GM21381 (cell line): ENCODE results near the gene DR1.
A peak's percentile ranks its signal among the peaks of the same experiment; 100 is the strongest.
"Not testable (repeated sequence)": the region's sequence is repeated elsewhere in the genome, so short reads cannot be mapped to it uniquely, and the experiment has no call there.

Experiments
- ATAC-seq: cut with Tn5 transposase; IDR thresholded peaks from one replicate; pipeline ENCODE4 v1.9.1; 2021; ENCODE audit warnings: mild to moderate bottlenecking, moderate library complexity; ENCODE audit not compliant: unreplicated experiment

DR1 gene

DNA sequence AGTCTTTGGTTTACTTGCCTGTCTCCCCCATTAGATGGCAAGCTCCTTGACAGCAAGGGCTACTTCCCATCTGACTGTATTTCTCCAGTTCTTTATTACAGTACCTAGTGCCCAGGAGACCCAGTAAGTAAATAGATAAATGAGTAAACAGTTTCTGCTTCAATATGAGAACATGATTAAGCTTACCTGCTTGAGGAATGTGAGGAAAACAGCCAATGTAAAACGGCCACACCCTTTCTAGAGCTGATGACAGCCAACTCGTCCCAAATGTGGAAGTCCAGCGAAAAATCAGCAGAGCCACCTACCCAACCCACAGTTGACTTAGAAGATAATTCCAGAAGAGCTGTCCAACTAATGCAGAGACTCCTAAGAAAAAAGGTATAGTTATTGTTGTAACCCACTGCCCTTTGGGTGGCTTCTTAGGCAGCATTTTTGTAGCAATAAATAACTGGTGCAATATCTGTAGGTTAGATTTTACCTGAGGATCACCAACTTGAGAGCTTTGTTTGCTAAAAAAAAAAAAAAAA lies 6.5 kb upstream of the DR1 start:
- no peak for ATAC-seq

DNA sequence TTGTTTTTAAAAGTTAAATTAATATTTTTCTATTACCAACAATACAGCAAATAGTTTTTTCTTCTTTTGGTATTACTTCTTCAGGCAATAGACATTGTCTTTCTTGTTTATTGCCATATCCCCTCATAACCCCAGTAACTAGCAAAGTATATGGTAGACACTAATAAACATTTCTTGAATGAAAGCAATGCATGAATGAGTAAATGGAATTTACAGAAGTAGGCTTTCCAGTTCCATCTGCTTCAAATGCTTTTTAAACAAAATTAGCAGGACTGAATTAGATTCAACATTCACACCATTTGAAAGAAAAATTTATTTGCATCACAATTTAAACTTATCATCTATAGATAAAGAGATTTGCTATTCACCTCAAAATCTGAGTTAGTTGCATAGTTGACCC lies 5.6 kb upstream of the DR1 start:
- no peak for ATAC-seq

GRCh38 chr1:93344484-93344883 lies 1.2 kb upstream of the DR1 start:
- no peak for ATAC-seq

- peak; percentile 8 for ATAC-seq
Measured at GRCh38 chr1:93344886-93345632, 648 bp upstream of the DR1 start.

DNA sequence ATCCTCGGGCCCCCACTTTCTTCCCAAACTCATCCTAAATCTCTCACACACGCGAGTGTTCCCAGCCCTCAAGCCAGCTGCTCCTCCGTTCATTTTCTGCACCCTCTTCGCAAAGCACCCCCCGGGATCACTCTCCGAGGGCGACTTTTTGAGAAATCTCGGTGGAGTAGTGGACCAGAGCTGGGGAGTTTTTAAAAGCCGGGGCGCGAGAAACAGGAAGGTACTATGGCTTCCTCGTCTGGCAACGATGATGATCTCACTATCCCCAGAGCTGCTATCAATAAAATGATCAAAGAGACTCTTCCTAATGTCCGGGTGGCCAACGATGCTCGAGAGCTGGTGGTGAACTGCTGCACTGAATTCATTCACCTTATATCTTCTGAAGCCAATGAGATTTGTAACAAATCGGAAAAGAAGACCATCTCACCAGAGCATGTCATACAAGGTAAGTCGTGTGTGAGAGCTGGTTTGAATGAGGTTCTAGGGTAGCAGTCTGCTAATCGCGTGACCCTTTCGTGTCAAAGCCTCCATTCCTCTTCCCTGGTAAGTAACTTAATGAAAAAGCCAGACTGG lies 800 bp downstream of the DR1 start:
- ATAC-seq = peak; percentile 17

DNA sequence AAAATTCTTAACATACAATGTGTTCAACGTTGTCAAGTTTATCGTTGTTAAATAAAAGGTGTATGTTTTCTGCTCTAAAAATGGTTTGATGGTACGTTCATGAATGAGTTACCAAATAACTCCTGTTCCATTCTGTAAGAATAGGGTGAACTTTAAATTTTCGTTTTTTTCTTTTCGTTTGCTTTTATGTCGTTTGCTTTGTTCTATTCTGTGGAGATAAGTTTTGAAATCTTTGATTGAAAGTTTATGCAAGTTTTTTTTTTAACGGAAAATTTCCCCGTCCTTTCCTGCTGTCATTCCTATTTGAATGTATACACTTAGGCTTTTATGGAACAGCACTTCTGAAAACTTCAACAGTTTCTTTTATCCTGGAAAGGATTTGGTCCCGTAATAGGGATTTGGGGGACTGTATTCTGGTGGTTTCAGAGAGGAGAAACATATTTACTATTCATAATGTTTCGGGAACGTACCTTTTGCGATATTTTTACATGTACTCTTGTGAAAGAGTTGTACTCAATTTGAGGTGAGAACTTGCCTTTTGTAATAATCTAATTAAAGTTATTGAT lies 1.7 kb downstream of the DR1 start:
- no peak for ATAC-seq

- ATAC-seq = no peak
Measured at GRCh38 chr1:93348104-93348728, 2.5 kb downstream of the DR1 start.

DNA sequence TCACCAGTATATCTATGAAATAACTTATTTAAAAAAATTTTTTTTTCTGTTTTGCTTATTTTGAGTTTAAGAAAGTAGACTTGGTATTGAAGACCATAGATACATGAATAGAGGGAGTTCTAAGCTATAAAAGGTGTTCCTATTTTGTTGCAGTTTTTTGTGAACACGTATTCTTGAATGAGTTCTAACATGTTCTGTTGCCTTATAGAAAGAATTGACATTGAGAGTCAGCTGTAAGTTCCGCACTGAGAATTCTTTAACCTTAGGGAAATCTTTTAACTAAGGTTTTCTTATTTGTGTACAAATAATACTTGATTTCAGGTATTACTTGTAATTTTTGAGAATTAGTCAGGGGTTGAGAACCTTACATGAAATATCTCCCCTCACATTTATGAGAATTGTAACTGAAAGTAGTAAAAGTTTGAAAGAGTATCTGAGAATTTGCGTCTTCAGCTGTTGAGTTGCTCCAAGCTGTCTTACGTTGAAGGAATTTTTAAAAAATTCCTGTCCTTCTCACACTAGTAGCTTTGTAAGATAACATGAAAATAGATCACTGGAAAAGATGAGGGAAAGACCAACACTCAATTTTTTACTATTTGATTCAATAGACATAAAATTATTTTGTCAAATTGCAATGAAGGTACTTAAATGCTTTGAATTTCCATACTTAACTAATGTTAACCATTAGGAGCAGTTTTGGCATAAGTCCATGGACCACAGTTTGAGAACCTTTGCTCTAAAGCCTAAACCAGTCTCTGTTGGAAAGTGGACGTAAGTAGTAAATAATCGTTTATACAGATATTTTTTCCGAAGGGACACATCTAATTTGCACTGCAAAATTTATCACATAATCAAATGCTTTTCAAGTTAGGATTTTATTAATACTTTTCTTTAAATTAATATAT lies 3.8 kb downstream of the DR1 start:
- ATAC-seq = no peak

DNA sequence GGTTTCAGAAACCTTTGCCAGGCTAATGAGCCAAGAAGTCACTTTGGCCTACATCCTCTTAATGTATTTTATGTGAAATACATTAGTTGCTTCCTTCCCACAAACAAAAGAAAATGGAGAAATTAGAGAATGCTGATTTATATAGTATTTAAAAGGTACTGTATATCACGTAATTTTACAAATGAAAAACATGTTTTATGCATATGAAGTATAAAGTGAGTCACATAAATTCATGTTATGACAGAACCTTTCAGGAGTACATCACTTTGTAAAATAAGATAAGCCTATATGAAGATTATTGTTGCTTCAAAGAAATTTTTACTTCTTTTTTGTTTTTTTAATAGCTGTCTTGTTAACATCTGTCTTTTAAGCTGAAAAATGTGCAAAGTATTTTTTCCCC lies 4.6 kb downstream of the DR1 start:
- no peak for ATAC-seq

DNA sequence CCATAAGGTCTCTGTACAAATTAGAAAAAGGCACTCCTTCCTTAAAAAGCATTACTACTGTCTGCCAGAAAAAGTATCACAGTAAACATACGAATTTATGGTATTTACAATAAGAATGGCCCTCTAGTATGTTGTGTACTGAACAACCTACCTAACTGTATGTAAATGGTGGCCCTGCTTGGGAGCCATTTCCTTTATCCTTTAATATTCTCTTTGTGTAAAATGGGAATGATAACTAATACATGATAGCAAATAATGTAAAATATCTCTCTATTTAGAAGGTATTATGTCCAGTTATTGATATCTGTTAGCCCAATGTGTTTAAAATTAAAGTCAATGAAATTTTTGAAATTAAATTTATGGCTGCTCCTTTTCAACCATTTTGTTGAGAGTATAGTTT lies 5.2 kb downstream of the DR1 start:
- ATAC-seq = no peak

DNA sequence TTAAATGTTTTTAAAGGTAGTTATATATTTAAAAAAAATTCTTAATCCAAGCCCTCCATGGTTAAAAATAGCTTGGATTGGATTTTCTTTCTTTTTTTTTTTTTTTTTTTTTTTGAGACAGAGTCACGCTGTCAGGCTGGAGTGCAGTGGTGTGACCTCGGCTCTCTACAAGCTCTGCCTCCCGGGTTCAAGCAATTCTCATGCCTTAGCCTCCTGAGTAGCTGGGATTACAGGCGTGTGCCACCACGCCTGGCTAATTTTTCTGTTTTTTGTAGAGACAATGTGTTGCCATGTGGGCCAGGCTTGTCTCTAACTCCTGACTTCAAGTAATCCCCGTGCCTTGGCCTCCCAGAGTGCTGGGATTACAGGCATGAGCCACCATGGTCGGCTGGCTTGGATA lies 5.6 kb downstream of the DR1 start:
- not testable (repeated sequence) for ATAC-seq

GRCh38 chr1:93352376-93352775 lies 6.7 kb downstream of the DR1 start:
- no peak for ATAC-seq

DNA sequence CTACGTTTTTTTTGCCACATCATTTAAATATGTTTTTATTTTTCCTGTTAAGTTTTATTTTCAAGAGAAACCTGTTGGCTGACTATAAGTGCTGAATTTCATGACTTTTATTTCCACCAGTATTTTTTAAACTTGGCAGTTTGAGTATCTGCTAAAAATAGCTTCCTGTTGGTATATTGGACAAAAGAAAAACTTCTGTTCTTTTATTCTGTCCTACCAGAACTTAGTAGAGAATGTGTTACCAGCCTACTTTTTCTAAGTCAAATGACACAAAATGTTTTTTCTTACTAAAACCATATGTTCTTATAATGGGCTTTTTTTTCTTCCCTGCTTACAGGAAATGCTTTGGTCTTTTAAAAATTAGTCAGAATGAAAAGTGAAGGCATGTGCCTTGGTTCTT lies 7.6 kb downstream of the DR1 start:
- ATAC-seq = no peak

- ATAC-seq = no peak
Measured at GRCh38 chr1:93354749-93355148, 9.0 kb downstream of the DR1 start.

DNA sequence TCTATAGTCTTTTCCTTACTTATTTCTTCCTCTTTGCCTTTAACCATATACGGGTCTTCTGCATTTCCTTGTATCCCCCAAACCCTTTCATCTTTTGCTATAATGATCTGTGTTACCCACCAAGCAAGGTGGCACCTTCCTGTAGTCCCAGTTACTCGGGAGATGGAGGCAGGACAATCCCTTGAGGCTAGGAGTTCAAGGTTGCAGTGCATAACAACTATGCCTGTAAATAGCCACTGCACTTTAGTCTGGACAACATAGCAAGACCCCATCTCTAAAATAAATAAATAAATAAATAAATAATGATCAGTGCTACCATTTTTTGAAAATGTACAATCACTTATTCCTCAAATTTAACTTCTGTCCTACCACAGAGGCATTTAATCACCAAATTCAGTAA lies 11.5 kb downstream of the DR1 start:
- no peak for ATAC-seq

DNA sequence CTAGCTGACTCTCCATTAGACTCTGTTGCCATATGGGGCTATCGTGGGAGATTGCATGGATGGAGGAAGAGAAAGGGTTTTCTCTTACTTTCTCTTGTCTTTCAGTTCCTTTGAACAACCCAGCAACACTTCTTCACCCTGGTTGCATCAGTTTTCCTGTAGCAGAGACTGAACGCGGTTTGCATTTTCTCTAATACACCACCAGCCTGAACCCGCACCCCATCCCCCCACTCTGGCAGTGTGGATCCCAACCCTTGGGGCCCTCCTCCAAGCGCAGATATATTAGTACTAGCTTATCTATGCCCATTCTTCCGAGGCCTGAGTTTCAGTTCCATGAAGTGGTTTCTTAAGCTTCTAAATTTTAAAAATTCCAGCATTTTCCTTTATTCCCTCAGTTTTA lies 12.6 kb downstream of the DR1 start:
- no peak for ATAC-seq

- ATAC-seq = no peak
Measured at GRCh38 chr1:93360111-93360510, 14.4 kb downstream of the DR1 start.

DNA sequence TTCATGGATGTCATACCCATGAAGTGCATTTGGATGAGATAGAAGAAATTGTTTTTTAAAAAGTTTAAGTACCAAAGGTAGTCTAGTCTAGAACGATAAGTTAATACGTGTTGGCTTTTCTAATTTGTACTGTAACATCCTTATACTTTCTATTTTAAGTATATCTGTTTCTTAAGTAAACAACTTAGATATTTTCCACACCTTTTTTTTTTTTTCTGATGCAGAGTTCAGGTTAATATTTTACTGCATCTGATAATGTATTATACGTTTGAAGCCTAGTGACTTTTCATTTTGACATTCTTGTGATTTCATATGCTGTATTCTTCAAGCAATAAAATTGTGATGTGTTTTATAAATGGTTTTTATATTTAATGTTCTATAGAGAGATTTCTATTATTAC lies 16.5 kb downstream of the DR1 start:
- no peak for ATAC-seq

- no peak for ATAC-seq
Measured at GRCh38 chr1:93365813-93366212, 20.1 kb downstream of the DR1 start.

GRCh38 chr1:93369734-93370133 lies 24.0 kb downstream of the DR1 start:
- no peak for ATAC-seq
